HG03460 (cell line): ENCODE results near the gene SMIM3.
"Not testable (repeated sequence)": the region's sequence is repeated elsewhere in the genome, so short reads cannot be mapped to it uniquely, and the experiment has no call there.

Experiments
- ATAC-seq: cut with Tn5 transposase; IDR thresholded peaks from one replicate; pipeline ENCODE4 v1.9.1; 2021; ENCODE audit not compliant: unreplicated experiment

The SMIM3 gene

DNA sequence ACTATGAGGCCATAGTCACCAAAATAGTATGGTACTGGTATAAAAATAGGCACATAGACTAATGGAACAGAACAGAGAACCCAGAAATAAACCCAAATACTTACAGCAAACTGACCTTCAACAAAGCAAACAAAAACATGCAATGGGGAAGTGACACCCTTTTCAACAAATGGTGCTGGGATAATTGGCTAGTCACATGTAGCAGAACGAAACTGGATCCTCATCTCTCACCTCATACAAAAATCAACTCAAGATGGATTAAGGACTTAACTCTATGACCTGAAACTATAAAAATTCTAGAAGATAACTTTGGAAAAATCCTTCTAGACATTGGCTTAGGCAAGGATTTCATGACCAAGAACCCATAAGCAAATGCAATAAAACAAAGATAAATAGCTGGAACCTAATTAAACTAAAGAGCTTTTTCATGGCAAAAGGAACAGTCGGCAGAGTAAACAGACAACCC is 14.9 kb downstream of the SMIM3 start:
- ATAC-seq: not testable (repeated sequence)

DNA sequence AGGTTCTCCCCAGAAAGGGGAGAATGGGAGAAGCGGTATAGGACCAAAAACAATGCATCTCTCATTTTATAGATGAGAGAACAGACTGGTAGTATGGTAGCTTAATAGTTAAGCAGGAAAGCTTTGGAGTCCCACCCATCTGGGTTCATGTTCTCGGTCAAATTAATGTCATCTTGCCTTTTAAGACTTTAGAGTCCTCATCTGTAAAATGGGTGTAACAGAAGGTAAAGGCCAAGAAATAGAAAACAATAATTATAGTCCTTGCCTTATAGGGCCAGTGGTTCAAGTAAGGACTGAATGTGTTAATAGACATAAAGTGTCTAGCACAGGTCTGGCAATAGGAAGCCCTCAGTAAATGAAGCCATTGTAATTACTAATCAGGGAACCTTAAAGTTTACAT is 16.4 kb downstream of the SMIM3 start:
- ATAC-seq: no peak

- no peak for ATAC-seq
These were observed 18.8 kb downstream of the SMIM3 start for GRCh38 chr5:150797384-150797783.

- no peak for ATAC-seq
These were observed 22.8 kb downstream of the SMIM3 start for GRCh38 chr5:150801117-150801927.

DNA sequence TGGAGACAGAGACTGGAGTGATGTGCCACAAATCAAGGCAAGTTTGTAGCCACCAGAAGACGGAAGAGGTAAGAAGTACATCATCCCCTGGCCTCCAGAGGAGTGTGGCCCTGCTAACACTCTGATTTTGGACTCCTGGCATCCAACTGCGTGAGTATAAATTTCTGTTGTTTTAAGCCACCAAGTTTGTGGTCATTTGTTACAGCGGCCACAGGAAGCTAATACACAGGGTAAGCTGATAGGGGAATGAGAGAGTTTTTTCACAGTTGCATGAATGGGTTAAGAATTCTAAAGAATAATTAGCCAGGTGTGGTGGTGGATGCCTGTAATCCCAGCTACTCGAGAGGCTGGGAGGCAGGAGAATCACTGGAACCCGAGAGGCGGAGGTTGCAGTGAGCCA is 25.8 kb downstream of the SMIM3 start:
- ATAC-seq: no peak

DNA sequence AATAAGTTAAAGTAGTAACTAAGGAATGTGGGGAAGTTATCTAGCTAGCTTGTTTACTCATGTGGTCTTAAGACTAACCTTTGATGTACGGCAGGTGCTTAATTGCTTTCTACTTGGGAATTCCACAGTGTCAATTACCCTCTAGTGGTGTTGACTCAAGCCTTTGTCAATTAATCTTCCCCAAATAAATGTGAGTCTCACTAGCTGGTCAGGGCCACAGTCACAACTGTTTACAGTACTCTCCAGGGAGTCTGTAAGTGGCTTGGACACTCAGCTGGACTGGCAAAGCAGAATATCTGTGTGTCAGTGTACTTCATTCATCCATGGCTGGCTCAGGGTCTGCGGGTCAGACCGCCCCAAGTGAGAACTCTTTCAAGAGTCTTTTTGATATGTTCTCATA is 30.8 kb downstream of the SMIM3 start:
- ATAC-seq: no peak

DNA sequence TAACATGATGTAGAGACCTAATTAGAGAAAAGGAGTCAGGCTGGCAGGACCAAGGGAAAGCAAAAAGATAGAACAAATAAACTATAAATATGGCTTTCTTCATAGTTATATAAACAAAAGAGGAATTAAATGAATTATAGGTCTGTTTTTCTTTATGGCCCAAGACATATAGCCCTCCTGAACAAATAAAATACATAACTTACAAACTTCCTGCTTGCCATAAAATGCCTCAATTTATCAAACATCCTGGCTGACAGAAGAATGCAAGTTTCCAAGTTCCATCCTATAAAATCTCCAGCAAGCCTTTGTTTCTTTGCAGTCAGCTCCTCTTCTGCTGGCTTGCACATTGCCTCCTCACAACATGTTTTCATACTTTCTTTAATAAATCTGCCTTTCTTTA is 36.5 kb downstream of the SMIM3 start:
- no peak for ATAC-seq

DNA sequence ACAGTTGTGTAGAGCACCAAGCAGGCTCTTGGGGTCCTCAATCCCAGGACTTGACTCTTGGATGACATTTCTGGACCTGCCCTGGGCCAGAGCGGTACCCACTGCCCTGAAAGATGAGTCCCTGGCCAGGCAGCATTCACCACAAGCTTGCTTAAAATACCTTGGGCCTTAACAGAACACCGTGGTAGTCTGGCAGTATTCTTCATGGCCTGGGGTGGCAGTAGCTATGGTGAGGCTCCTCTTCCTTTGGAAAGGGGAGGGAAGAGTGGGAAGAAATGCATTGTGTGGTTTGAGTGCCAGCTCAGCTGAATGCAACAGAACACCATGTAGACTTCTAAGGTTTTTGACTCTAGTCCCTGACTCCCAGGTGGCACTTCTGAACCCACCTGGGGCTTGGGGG is 38.4 kb downstream of the SMIM3 start:
- no peak for ATAC-seq

DNA sequence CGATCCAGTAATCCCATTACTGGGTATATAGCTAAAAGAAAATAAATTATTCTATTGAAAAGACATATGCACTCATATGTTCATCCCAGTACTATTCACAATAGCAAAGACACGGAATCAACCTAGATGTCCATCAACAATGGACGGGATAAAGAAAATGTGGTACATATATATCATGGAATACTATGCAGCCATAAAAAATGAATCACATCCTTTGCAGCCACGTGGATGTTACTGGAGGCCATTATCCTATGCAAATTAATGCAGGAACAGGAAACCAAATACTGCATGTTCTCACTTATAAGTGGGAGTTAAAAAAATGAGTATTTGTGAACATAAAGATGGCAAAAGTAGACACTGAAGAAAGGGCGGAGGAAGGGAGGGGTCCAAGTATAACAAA is 51.2 kb downstream of the SMIM3 start:
- no peak for ATAC-seq

DNA sequence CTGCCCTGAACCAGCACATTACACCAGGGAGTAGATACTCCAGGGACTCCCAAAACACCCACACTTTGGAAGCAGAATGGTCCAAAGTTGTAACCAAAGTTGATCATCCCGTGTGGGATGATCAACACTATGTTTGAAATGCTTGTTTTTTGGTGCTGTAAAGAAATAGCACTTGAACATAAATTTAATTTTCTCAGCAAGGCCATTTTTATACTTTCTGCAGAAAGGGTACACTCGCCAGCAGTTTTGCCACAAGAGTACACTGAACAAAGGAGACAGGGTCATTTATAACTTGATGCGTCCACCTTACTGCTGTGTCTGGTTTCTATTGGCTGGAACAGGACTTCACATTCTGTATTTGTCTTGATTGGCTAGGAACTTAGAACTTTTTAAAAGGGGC is 53.3 kb downstream of the SMIM3 start:
- not testable (repeated sequence) for ATAC-seq

DNA sequence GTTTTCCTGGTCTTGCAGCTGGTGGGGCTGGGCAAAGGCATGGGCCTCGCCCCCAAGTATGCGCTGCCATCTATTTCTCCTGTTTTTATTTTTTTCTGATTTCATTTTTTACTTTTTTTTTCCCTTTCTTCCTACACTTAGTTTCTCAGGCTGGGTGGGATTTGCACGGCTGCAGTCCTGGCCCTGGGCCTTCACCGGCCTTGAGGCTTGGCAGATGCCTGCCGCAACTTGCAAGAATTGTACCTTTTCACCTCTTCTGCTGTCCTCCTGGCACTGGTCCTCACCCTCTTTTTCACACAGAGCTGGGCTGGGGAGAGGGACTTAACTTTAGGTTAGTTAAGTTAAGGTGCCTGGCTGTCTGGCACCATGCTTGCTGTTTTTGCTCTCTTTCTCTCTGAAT is 57.5 kb downstream of the SMIM3 start:
- no peak for ATAC-seq

DNA sequence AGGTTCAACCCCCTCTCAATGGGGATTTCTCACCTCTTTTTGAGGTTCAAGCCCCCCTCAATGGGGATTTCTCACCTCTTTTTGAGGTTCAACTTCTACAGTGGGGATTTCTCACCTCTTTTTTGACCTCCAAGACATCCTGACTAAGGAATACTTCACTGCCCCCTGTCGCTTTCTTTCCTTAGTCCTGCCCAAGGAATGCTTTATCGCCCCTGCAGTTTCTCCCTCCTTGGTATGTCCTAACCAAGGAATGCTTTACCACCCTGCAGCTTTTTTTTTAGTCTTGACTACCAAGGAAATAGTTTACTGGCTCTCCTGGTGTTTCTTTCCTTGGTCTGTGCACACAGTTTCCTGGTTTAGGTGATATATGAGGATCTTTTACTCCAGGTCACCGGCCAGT is 58.1 kb downstream of the SMIM3 start:
- ATAC-seq: no peak

DNA sequence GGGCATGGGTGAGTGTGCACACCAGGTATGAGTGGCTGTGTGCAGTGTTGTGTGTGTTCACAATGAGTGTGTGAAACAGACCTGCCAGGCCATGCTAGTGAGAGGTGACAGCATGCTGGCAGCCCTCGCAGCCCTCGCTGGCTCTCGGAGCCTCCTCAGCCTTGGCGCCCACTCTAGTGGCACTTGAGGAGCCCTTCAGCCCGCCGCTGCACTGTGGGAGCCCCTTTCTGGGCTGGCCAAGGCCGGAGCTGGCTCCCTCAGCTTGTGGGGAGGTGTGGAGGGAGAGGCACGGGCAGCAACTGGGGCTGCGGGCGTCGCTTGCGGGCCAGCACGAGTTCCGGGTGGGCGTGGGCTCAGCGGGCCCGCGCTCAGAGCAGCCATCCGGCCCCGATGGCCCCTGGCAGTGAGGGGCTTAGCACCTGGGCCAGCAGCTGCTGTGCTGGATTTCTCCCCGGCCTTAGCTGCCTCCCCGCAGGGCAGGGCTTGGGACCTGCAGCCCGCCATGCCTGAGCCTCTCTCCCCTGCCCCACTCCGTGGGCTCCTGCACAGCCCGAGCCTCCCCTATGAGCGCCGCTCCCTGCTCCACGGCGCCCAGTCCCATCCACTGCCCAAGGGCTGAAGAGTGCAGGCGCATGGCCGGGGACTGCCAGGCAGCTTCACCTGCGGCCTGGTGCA is 66.8 kb downstream of the SMIM3 start:
- not testable (repeated sequence) for ATAC-seq

GRCh38 chr5:150846308-150846653 is 67.7 kb downstream of the SMIM3 start, which contains the start of gene IRGM:
IRGM (plus strand) TSS chr5:150846521; CDS start chr5:150848124, 1,603 bp downstream.
- ATAC-seq: not testable (repeated sequence)
